HepG2 (cell line): Measurements from ENCODE around the gene BMPER. TPM values are rescaled to one million over a fixed set of nuclear protein-coding genes. Genes with fewer than 3 reads are reported as not detected.

Experiments
- ATAC-seq: fragments of 200-7000 bp; cut with Tn5 transposase; 3 replicates; pipeline ENCODE4 v1.9.1; 2020; ENCODE audit warnings: mild to moderate bottlenecking, moderate library complexity
- BruUV-seq: library from RNA; stranded (reverse); fragments of 400-500 nt; replicated peaks from 2 replicates; lab custom pipeline; 2021; lab: Mats Ljungman, UMichigan
- CTCF ChIA-PET: fragments of 300-600 bp; formaldehyde crosslinking; extraction: SDS; loops from one replicate; lab custom pipeline; 2021; ENCODE audit warnings: low total read pairs, inconsistent platforms, low intra/inter-chr PET ratio; lab: Yijun Ruan, JAX
- POLR2A ChIA-PET: fragments of 350-600 bp; sonication (Branson Sonifier 250); formaldehyde crosslinking; loops from one replicate; lab custom pipeline; 2020; ENCODE audit warnings: antibody characterized with exemption, inconsistent platforms; lab: Yijun Ruan, JAX
- DNase-seq: peaks from one replicate; pipeline ENCODE4 v3.0.0-alpha.2; 2015; ENCODE audit warnings: low spot score
- FAIRE-seq: peaks from 3 replicates; lab custom pipeline; 2011; peaks lifted over from hg19 to GRCh38; lab: Jason Lieb, UNC
- H2AFZ ChIP-seq: one replicate; pipeline ENCODE4 v1.6.1; 2011; ENCODE audit warnings: low read length, inconsistent platforms
- H3K27ac ChIP-seq: fragments of 300-600 bp; 3 replicates; pipeline ENCODE4 v1.8.0; 2011; ENCODE audit warnings: mixed run types, mild to moderate bottlenecking, mixed read lengths, low read length, inconsistent platforms; ENCODE audit not compliant: insufficient read depth; ENCODE audit errors: extremely low read length
- H3K27me3 ChIP-seq, 2 experiments: fragments of 200-600 bp in 1 of 2; 2 replicates in 1 of 2; 3 replicates in 1 of 2; pipeline versions ENCODE4 v1.6.0 to v1.8.0; 2011; ENCODE audit warnings: low read length in 2 of 2, mild to moderate bottlenecking in 2 of 2, moderate library complexity in 2 of 2, inconsistent platforms in 1 of 2; ENCODE audit not compliant: insufficient read depth in 2 of 2, control insufficient read depth in 1 of 2
- H3K36me3 ChIP-seq, 2 experiments: fragments of 200-600 bp in 1 of 2; replicated peaks in 1 of 2; 2 replicates in 1 of 2; 3 replicates in 1 of 2; pipeline versions ENCODE4 v1.5.1 to v1.8.0; 2011; ENCODE audit warnings: low read length in 2 of 2, inconsistent platforms in 1 of 2; ENCODE audit not compliant: insufficient read depth in 2 of 2, control insufficient read depth in 1 of 2
- H3K4me1 ChIP-seq: 2 replicates; pipeline ENCODE4 v1.5.1; 2012; ENCODE audit warnings: low read length, inconsistent platforms; ENCODE audit not compliant: insufficient read depth
- H3K4me2 ChIP-seq: 2 replicates; pipeline ENCODE4 v1.6.0; 2011; ENCODE audit warnings: low read depth, low read length, inconsistent platforms
- H3K4me3 ChIP-seq, 3 experiments: fragments of 200-600 bp in 1 of 3; sonication (generic), shearing (Covaris generic) in 1 of 3; replicated peaks in 1 of 3; 2 replicates each; pipeline ENCODE4 v1.5.1; 2011 to 2016; ENCODE audit warnings: low read length in 3 of 3, inconsistent platforms in 2 of 3, low read depth in 2 of 3, mild to moderate bottlenecking in 2 of 3, control low read depth in 1 of 3, mixed read lengths in 1 of 3; ENCODE audit not compliant: insufficient read depth in 1 of 3
- H3K79me2 ChIP-seq: one replicate; pipeline ENCODE4 v1.6.1; 2011; ENCODE audit warnings: low read length, inconsistent platforms; ENCODE audit not compliant: insufficient read depth
- H3K9ac ChIP-seq: 2 replicates; pipeline ENCODE4 v1.6.0; 2011; ENCODE audit warnings: mild to moderate bottlenecking, low read depth, low read length, inconsistent platforms; ENCODE audit not compliant: insufficient read depth
- H3K9me3 ChIP-seq: 2 replicates; pipeline ENCODE4 v1.5.1; 2012; ENCODE audit warnings: mild to moderate bottlenecking, low read length
- H4K20me1 ChIP-seq: 2 replicates; pipeline ENCODE4 v1.6.0; 2011; ENCODE audit warnings: inconsistent platforms, mild to moderate bottlenecking, low read length, moderate library complexity; ENCODE audit not compliant: insufficient read depth
- WGBS: methylation state at CpG from one replicate; pipeline ENCODE4 v1.1.6; 2017; ENCODE audit warnings: low lambda C conversion rate; 5-methylcytosine and 5-hydroxymethylcytosine counted together
- in situ Hi-C: cut with HindIII; loops from 2 replicates; pipeline ENCODE4 v1.10.0; 2017; ENCODE audit warnings: low pct_unique_long_range_greater_than_20kb; ENCODE audit not compliant: extremely low pct_ligation_motif_present
- intact Hi-C: fragments of 100-400 bp; cut with micrococcal nuclease; formaldehyde crosslinking; loops from one replicate; pipeline ENCODE4 v1.10.0; 2022; ENCODE audit not compliant: unreplicated experiment
- polyA plus RNA-seq, 8 experiments: library from polyadenylated mRNA; depleted of rRNA in 3 of 8; stranded (reverse) in 7 of 8; unstranded in 1 of 8; fragments of >200 nt; fragmentation: Illumina TruSeq in 4 of 8; extraction: Trizol in 4 of 8; gene quantifications; 2 replicates each; pipeline versions ENCODE4 v1.2.1 to v1.2.3, GENCODE V29; 2011 to 2016; ENCODE audit warnings: low read depth in 4 of 8, missing spikeins in 1 of 8, mixed read lengths in 1 of 8; ENCODE audit not compliant: insufficient read depth in 1 of 8
- total RNA-seq, 5 experiments: library from RNA; depleted of rRNA; stranded (reverse); fragments of >200 nt; fragmentation: Illumina TruSeq; extraction: Trizol; gene quantifications; 2 replicates each; pipeline ENCODE4 v1.2.3, GENCODE V29; 2016; ENCODE audit warnings: low read depth in 1 of 5
- TF ChIP-seq, protein P1 (sequence below): IDR thresholded peaks from 2 replicates; pipeline ENCODE4 v1.4.0; 2020; ENCODE audit warnings: mild to moderate bottlenecking, missing genetic modification reagents
- TF ChIP-seq, protein P2 (sequence below): fragments of 450-650 bp; IDR thresholded peaks from 2 replicates; pipeline ENCODE4 v1.6.1; 2016

Gene BMPER
- total and polyA plus RNA-seq, 2 of the 13 experiments (the other 11 are each of a cell fraction or from before 2014, with no cell fraction given), result not detected

DNA sequence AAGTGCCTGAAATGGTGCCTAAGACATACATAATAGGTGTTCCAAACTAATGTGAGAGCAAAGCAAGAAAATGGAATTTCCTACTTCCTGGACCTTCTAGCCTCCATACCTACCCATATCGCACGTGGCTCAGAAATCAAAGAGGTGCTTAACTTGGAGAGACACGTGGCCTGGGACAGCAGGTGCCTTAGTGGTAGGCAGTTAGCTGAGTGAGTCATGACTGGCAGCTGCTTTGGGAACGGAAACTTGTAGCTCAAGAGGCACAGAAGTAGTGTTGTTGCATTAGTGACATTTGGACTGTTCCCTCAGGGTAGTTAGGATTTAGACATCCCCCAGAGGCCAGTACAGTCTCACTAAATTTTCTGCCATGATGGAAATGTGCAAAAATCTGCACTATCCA lies 12.0 kb upstream of the BMPER start:
- Histone ChIP-seq H3K9ac (no peak overlapping the region), H3K27me3 (peaks cover 2 to 46% of the 10 kb centered on the region in 2 experiments; a peak in 2 of 5 replicates)
- CTCF ChIA-PET, result no interaction called here
- 22% methylated on average over 4 of the region's 4 CpGs for WGBS
- TF ChIP-seq, protein P1, sequence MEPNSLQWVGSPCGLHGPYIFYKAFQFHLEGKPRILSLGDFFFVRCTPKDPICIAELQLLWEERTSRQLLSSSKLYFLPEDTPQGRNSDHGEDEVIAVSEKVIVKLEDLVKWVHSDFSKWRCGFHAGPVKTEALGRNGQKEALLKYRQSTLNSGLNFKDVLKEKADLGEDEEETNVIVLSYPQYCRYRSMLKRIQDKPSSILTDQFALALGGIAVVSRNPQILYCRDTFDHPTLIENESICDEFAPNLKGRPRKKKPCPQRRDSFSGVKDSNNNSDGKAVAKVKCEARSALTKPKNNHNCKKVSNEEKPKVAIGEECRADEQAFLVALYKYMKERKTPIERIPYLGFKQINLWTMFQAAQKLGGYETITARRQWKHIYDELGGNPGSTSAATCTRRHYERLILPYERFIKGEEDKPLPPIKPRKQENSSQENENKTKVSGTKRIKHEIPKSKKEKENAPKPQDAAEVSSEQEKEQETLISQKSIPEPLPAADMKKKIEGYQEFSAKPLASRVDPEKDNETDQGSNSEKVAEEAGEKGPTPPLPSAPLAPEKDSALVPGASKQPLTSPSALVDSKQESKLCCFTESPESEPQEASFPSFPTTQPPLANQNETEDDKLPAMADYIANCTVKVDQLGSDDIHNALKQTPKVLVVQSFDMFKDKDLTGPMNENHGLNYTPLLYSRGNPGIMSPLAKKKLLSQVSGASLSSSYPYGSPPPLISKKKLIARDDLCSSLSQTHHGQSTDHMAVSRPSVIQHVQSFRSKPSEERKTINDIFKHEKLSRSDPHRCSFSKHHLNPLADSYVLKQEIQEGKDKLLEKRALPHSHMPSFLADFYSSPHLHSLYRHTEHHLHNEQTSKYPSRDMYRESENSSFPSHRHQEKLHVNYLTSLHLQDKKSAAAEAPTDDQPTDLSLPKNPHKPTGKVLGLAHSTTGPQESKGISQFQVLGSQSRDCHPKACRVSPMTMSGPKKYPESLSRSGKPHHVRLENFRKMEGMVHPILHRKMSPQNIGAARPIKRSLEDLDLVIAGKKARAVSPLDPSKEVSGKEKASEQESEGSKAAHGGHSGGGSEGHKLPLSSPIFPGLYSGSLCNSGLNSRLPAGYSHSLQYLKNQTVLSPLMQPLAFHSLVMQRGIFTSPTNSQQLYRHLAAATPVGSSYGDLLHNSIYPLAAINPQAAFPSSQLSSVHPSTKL (CRISPR knock-in tag), result no peak
- TF ChIP-seq, protein P2, sequence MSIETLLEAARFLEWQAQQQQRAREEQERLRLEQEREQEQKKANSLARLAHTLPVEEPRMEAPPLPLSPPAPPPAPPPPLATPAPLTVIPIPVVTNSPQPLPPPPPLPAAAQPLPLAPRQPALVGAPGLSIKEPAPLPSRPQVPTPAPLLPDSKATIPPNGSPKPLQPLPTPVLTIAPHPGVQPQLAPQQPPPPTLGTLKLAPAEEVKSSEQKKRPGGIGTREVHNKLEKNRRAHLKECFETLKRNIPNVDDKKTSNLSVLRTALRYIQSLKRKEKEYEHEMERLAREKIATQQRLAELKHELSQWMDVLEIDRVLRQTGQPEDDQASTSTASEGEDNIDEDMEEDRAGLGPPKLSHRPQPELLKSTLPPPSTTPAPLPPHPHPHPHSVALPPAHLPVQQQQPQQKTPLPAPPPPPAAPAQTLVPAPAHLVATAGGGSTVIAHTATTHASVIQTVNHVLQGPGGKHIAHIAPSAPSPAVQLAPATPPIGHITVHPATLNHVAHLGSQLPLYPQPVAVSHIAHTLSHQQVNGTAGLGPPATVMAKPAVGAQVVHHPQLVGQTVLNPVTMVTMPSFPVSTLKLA, result peak; percentile 95
- TF ChIP-seq, all 625 proteins: peak for 1
- H3K27ac ChIP-seq, result no peak overlapping the region
- H4K20me1 ChIP-seq, result no peaks in the 10 kb centered on the region
- BruUV-seq, result no TSS peak
- H3K9me3 ChIP-seq, result no peaks in the 10 kb centered on the region
- in situ Hi-C loops (no loop called here), intact Hi-C loops (no loop called here)
- no peaks in the 10 kb centered on the region for H3K36me3 ChIP-seq
- no peak overlapping the region for H2AFZ ChIP-seq
- ATAC-seq (no peak), DNase-seq (no peak), FAIRE-seq (no peak)
- H3K79me2 ChIP-seq, result no peaks in the 10 kb centered on the region
- H3K4me2 ChIP-seq, result no peak overlapping the region
- H3K4me1 ChIP-seq, result no peaks in the 10 kb centered on the region
- POLR2A ChIA-PET, result no interaction called here
- H3K4me3 ChIP-seq, result no peak overlapping the region
